GM10266 (cell line): Measurements from ENCODE around the gene LANCL2.

Source experiments
- DNase-seq: peaks from one replicate; pipeline ENCODE4 v3.0.0; 2012; ENCODE audit errors: extremely low spot score
- TF ChIP-seq, protein P1 (sequence below): IDR thresholded peaks from 2 replicates; pipeline ENCODE4 v1.5.1; 2012; ENCODE audit warnings: mild to moderate bottlenecking, low read depth; ENCODE audit not compliant: control insufficient read depth, insufficient read depth; ENCODE audit errors: missing control alignments

The LANCL2 gene

DNA sequence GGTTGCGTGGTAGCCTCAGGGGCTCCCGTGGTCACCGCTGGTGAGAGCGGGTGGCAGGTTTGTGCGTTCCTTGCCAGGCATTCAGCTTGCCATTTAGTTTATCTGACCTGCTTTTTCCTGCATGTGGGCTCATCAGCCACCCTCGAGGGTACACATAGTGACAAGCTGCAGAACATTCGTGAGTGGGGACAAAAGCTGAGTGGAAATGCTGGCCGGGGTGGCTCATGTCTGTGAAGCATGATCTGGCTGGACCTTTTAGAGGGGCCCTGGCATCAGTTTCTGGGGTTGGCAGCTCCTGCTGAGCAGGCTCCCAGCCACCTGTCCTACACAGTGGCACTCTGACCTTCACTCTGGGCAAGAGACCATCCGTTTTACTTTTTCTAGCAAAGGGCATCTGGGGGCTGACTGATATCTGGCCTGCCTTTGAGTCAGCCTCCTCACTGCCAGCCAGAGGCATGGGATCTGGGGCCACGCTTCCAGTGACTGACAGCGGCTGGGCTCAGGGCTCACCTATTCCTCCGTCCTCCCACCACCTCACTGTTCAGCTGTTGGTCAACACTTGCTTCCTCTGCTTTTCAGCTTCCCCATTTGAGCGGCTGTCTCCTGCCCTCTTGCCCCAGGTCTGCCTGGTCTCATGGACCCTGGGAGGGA, 75.0 kb downstream of the LANCL2 start:
- TF ChIP-seq, protein P1, sequence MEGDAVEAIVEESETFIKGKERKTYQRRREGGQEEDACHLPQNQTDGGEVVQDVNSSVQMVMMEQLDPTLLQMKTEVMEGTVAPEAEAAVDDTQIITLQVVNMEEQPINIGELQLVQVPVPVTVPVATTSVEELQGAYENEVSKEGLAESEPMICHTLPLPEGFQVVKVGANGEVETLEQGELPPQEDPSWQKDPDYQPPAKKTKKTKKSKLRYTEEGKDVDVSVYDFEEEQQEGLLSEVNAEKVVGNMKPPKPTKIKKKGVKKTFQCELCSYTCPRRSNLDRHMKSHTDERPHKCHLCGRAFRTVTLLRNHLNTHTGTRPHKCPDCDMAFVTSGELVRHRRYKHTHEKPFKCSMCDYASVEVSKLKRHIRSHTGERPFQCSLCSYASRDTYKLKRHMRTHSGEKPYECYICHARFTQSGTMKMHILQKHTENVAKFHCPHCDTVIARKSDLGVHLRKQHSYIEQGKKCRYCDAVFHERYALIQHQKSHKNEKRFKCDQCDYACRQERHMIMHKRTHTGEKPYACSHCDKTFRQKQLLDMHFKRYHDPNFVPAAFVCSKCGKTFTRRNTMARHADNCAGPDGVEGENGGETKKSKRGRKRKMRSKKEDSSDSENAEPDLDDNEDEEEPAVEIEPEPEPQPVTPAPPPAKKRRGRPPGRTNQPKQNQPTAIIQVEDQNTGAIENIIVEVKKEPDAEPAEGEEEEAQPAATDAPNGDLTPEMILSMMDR, result no peak
- DNase-seq, result no peak

DNA sequence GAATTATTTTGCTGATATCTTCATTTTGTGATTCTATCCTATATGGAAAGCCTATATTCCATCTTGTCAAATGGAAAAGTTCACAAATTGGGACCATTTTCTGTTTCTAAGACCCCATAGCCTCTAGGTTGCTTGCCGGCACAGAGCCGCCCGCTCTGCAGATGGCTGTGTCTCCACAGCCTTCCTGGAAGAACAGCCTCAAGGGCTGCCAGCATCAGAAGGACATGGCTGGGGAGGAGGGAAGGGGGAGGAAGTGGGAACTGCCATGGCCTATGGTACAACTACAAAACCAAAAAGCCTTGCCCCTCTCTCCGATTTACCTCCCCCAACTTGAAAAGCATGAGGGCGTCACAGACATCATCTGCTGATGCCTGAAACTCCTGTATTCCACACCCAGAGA, 75.9 kb downstream of the LANCL2 start:
- DNase-seq, result no peak
- TF ChIP-seq, protein P1, result no peak

DNA sequence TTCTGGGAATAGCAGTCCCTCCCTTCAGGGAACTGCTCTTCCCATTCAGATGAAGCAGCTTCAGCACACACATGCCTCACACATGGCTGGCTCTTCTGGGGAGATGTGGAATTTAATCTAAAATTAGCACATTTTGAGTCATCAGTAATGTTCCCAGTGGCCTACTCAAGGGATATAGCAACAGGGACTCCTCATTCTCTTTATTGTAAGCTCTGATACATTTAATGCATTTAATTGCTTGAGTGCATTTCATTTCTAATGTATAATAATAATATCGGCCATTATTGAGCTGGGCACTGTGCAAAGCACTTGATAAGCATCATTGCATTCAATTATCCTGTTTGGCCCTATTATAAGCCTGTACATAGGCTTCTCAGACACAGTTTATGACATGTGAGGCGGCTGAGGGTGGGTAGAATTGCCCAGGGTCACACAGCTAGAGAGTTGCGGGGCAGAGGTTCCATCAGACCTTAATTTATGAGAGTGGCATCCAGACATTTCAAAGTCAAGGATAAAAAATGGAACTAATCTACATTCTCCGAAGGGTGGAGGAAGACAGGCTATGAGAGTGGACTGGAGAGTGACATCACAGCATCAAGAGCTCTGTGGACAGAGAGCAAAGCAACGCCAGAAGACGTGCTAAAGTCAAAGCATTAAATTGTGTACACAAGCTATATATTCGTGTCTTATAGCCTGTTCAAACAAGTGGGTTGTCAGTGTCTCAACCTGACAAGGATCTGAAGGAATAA, 76.8 kb downstream of the LANCL2 start:
- TF ChIP-seq, protein P1, result no peak
- DNase-seq, result no peak

DNA sequence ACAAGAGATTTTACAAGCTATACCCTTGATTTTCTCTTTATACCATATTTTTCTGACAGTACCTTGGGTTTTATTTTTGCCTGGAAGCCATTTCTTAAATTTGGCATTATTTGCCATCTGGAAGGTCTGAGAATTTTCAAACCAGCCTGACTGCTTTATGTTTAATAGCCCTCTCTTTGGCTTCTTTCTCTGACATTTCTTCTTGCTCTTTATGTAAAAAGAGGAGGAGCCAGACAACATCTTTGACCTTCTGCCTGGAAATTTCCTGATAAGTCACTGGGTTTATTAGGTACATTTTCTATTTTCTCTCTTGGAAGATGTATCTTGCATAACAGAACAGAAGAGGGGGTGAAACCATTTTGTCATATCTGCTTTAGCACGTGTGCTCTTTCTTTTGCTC, 79.6 kb downstream of the LANCL2 start:
- no peak for DNase-seq
- TF ChIP-seq, protein P1, result no peak

DNA sequence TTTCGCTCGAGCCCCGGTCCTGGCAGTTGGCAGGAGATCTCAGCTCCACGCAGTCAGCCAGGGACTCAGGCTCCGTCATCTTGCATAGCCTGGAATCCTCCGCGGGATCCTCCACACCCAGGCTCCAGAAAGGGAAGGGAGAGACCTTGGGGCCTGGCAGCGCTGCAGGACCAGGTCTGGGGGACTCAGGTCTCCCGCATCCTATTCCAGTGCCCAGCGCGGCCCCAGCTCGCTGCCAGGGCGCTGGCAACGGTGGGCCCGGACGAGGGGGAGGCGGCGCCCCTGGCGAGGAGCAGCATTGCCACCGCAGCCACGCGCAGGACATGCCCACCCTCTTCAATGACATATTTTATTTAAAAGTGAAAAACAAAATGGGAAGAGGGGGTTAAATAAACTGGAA, 83.4 kb downstream of the LANCL2 start:
- TF ChIP-seq, protein P1, result no peak
- no peak for DNase-seq

DNA sequence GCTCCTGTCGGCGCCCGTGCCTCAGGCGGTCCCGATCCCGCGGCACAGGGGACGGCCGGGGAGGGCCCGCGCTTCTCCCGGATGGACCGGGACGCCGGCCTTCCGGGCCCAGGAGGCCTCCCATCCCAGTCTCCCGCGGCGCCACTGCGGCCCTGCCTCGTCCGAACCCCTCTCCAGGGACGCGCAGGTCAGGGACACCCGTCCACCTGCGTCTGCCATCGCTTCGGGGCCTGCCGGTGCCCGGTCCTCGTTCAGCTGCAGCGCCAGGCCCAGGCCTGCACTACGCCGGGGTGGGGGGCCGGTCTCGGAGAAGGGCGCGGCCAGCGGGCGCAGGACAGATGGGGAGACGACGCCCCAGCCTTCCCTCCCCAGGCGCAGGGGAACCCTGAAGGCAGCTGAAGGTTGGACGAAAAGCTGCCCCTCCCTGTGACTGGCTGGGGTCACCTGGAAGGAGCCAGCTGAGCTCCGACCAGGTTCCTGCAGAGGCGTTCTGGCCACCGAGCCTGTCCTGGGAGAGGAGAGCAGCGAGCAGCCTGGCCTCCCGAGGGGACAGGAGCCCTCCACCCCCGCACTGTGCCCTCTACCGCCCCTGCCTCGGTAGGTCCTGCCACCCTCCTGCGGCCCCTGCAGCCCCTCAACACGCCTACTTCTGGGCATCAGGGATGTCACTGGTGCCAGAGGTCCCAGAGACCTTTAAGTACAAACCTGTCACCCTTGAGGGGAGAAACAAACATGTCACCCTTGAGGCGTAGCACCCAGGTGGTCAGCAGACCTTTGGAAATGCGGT, 84.3 kb downstream of the LANCL2 start:
- TF ChIP-seq, protein P1, result no peak
- DNase-seq, result no peak
